PFSK-1 (cell line): ENCODE results near the gene FRMD4A.

Source experiments
- POLR2AphosphoS5 ChIP-seq: IDR thresholded peaks from 2 replicates; pipeline ENCODE4 v1.6.1; 2012; ENCODE audit warnings: low read depth, mild to moderate bottlenecking, control low read depth, low read length, moderate library complexity
- REST ChIP-seq, 2 experiments: IDR thresholded peaks; 2 replicates each; pipeline versions ENCODE4 v1.6.1 to v1.8.0; 2011 to 2012; ENCODE audit warnings: low read depth in 2 of 2, low read length in 2 of 2, control low read depth in 1 of 2, inconsistent platforms in 1 of 2, mild to moderate bottlenecking in 1 of 2, moderate library complexity in 1 of 2; ENCODE audit not compliant: insufficient read depth in 1 of 2

GRCh38 chr10:13773496-13774170 is 557.1 kb downstream of the FRMD4A start:
- TF ChIP-seq POLR2AphosphoS5 (no peak), REST (IDR thresholded peaks at IDR 0.05; ENCODE audit: insufficient read depth in 1 of 2, low read depth in 2 of 2, low read length in 2 of 2) (no peak)
